Colonic mucosa (tissue), 4 donors: ENCODE results near the gene PRLR. TPM values are rescaled to one million over a fixed set of nuclear protein-coding genes. Genes with fewer than 3 reads are reported as not detected.

Experiments
- DNase-seq: peaks from one replicate; pipeline ENCODE4 v3.0.0-alpha.2; 2020
- H3K27ac ChIP-seq: fragments of 200-600 bp; one replicate; pipeline ENCODE4 v1.8.0; 2021
- H3K27me3 ChIP-seq: fragments of 200-600 bp; one replicate; pipeline ENCODE4 v1.8.0; 2021
- H3K36me3 ChIP-seq: fragments of 200-600 bp; one replicate; pipeline ENCODE4 v1.8.0; 2021
- H3K4me1 ChIP-seq: fragments of 200-600 bp; one replicate; pipeline ENCODE4 v1.8.0; 2021; ENCODE audit warnings: mild to moderate bottlenecking
- H3K4me3 ChIP-seq: fragments of 200-600 bp; one replicate; pipeline ENCODE4 v1.8.0; 2021
- H3K9ac ChIP-seq, 2 donors: one replicate each; pipeline ENCODE4 v1.7.0; 2013; ENCODE audit warnings: control low read depth in 2 of 2, low read depth in 2 of 2, low read length in 2 of 2
- H3K9me3 ChIP-seq: fragments of 200-600 bp; one replicate; pipeline ENCODE4 v1.8.0; 2021
- CTCF ChIP-seq: fragments of 200-600 bp; IDR thresholded peaks from one replicate; pipeline ENCODE4 v1.8.0; 2022; ENCODE audit warnings: antibody characterized with exemption, mild to moderate bottlenecking
- intact Hi-C: fragments of 100-400 bp; cut with DNase I; formaldehyde crosslinking; loops from one replicate; pipeline ENCODE4 v1.14.1; 2022
- total RNA-seq, 2 donors: library from RNA; stranded (reverse); fragmentation: NEBNext Ultra II Directional in 1 of 2; extraction: Animal tissue kit (Norgen Biotek cat#: 25700) in 1 of 2; gene quantifications; one replicate each; pipeline ENCODE4 v1.2.1, GENCODE V29; 2021
- donor health status: healthy.
- donor health status: DM: no; HTN: no; CAD: no.
- donor health status: DM: no; HTN: no; CAD: no.

Gene PRLR
- total RNA-seq, 2 donors from 2014 or later, result 23.7 to 38.6 TPM

DNA sequence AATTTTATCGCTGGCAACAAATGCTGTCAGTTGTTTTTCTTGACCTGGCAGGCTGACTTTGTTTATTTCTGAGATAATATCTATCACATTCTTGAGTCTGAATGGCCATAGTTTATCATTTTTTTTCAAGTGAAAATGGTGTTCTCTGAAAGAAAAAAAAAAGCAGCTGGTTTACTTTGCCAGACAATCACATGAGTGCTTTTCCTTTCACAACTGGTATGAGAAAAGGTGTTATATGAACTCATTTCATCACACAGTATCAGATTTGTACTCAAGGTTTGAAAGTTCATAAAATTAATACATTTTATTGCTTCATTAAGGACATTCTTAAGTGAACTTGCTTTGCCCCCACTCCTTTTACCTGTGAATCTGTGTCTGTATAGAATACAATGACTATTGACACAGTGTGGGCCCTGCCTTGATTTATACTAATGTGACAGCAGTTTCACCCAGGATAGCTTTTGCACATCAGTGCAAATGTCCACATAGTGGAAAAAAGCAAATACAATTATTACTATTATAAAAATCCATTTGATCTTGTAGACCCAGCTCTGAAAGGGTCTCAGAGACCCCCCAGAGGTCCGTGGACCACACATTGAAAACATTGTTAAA, 33.1 kb upstream of the PRLR start:
- intact Hi-C loops, result no loop called here
- no peaks in the 10 kb centered on the region for H3K27me3 ChIP-seq
- H3K36me3 ChIP-seq, result no peaks in the 10 kb centered on the region
- H3K4me3 ChIP-seq, result no peak overlapping the region
- H3K9ac ChIP-seq, result no peak overlapping the region
- no peak for TF ChIP-seq CTCF
- H3K4me1 ChIP-seq, result no peaks in the 10 kb centered on the region
- H3K9me3 ChIP-seq, result no peaks in the 10 kb centered on the region
- no peak overlapping the region for H3K27ac ChIP-seq
- DNase-seq, result no peak

DNA sequence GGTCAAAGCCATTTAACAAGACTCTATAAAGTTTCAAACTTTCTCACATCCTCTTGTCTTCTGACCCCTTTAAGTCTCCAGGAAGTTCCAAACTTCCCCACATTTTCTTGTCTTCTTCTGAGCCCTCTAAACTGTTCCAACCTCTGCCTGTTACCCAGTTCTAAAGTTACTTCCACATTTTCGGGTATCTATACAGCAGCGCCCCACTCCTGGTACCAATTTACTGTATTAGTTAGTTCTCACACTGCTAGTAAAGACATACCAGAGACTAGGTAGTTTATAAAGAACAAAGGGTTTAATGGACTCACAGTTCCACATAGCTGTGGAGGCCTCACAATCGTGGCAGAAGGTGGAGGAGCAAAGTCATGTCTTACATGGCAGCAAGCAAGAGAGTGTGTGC, 23.3 kb upstream of the PRLR start:
- no peak overlapping the region for H3K9ac ChIP-seq
- no peaks in the 10 kb centered on the region for H3K9me3 ChIP-seq
- H3K27me3 ChIP-seq, result no peaks in the 10 kb centered on the region
- H3K4me3 ChIP-seq, result no peak overlapping the region
- H3K36me3 ChIP-seq, result no peaks in the 10 kb centered on the region
- no peaks in the 10 kb centered on the region for H3K4me1 ChIP-seq
- no peak for DNase-seq
- intact Hi-C loops, result no loop called here
- H3K27ac ChIP-seq, result no peak overlapping the region
- TF ChIP-seq CTCF, result no peak

GRCh38 chr5:35252963-35253362, 22.7 kb upstream of the PRLR start:
- intact Hi-C loops, result no loop called here
- H3K9ac ChIP-seq, result no peak overlapping the region
- DNase-seq, result no peak
- H3K27ac ChIP-seq, result no peak overlapping the region
- H3K36me3 ChIP-seq, result no peaks in the 10 kb centered on the region
- TF ChIP-seq CTCF, result no peak
- H3K4me1 ChIP-seq, result no peaks in the 10 kb centered on the region
- H3K9me3 ChIP-seq, result no peaks in the 10 kb centered on the region
- H3K4me3 ChIP-seq, result no peak overlapping the region
- no peaks in the 10 kb centered on the region for H3K27me3 ChIP-seq

- intact Hi-C loops, result no loop called here
- no peak for DNase-seq
Observed at GRCh38 chr5:35248843-35249780, 18.8 kb upstream of the PRLR start.

DNA sequence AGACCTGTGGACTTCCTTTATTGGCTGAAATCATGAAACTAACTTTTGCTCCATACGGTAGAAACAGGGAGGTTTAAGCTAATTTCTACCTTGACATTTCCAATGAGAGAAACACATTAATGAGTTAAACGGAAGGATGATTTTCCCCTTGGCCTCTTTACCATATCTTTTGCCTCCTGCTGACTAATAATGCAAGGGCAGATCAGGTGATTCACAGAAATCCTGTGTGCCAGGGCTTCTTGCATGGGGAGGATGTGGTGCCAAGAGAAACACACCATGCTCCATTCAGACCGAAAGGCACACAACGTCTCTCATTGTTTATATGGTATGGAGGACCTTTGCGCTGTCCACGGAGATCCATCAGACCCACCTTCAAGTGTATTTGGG, 17.4 kb upstream of the PRLR start:
- H3K4me3 ChIP-seq, result no peak overlapping the region
- peak overlapping the region; percentile 14 to 51 for H3K9ac ChIP-seq
- intact Hi-C loops, result no loop called here
- no peaks in the 10 kb centered on the region for H3K9me3 ChIP-seq
- no peak for DNase-seq
- no peaks in the 10 kb centered on the region for H3K27me3 ChIP-seq
- H3K27ac ChIP-seq, result peak overlapping the region; percentile 88
- H3K4me1 ChIP-seq, result peaks cover 3% of the 10 kb centered on the region
- no peak for TF ChIP-seq CTCF
- no peaks in the 10 kb centered on the region for H3K36me3 ChIP-seq

More at GRCh38 chr5:35248843-35249780, 18.8 kb upstream of the PRLR start:
- no peaks in the 10 kb centered on the region for H3K36me3 ChIP-seq
- H3K9me3 ChIP-seq, result no peaks in the 10 kb centered on the region
- H3K27me3 ChIP-seq, result no peaks in the 10 kb centered on the region
- peaks cover 3% of the 10 kb centered on the region for H3K4me1 ChIP-seq
- H3K4me3 ChIP-seq, result no peak overlapping the region
- no peak for TF ChIP-seq CTCF
- H3K27ac ChIP-seq, result no peak overlapping the region
- H3K9ac ChIP-seq, result no peak overlapping the region
